Measurements from ENCODE around the gene G6PC2.
"Not testable (repeated sequence)": the region's sequence is repeated elsewhere in the genome, so short reads cannot be mapped to it uniquely, and the experiment has no call there.

GRCh38 chr2:168870824-168871223 is 30.3 kb upstream of the G6PC2 start:
- TF ChIP-seq CTCF (IDR thresholded peaks at IDR 0.05); EZH2 (IDR thresholded peaks at IDR 0.05; ENCODE audit: borderline replicate concordance, insufficient read depth, low read depth, low read length, poor library complexity, severe bottlenecking): not testable (repeated sequence)
